Panc1 (cell line): Measurements from ENCODE around the gene LRRC9. TPM values are rescaled to one million over a fixed set of nuclear protein-coding genes. Genes with fewer than 3 reads are reported as not detected.

Experiments used
- ATAC-seq: fragments of 200-7000 bp; cut with Tn5 transposase; 2 replicates; pipeline ENCODE4 v1.9.1; 2020; ENCODE audit warnings: mild to moderate bottlenecking, moderate library complexity
- BruUV-seq: library from RNA; stranded (reverse); fragments of 400-500 nt; replicated peaks from 2 replicates; lab custom pipeline; 2021; lab: Mats Ljungman, UMichigan
- CTCF ChIA-PET: fragments of 300-600 bp; sonication (Branson Sonifier 250); formaldehyde crosslinking; loops from one replicate; lab custom pipeline; 2022; ENCODE audit warnings: antibody characterized with exemption; lab: Charles Lee
- POLR2A ChIA-PET: fragments of 300-600 bp; sonication (Branson Sonifier 250); formaldehyde crosslinking; loops from one replicate; lab custom pipeline; 2022; ENCODE audit warnings: antibody characterized with exemption; lab: Charles Lee
- DNase-seq: peaks from one replicate; pipeline ENCODE4 v3.0.0-alpha.2; 2010; ENCODE audit warnings: low read depth, low spot score
- H3K27ac ChIP-seq: 2 replicates; pipeline ENCODE4 v1.5.1; 2011; ENCODE audit warnings: mild to moderate bottlenecking, low read length, inconsistent platforms
- H3K27me3 ChIP-seq: fragments of 200-500 bp; sonication (Bioruptor generic); 2 replicates; pipeline ENCODE4 v1.6.0; 2014; ENCODE audit warnings: low read length, inconsistent platforms; ENCODE audit not compliant: control insufficient read depth, insufficient read depth
- H3K36me3 ChIP-seq: fragments of 200-500 bp; sonication (Bioruptor generic); 2 replicates; pipeline ENCODE4 v1.5.1; 2014; ENCODE audit warnings: inconsistent platforms, mild to moderate bottlenecking, low read length, moderate library complexity; ENCODE audit not compliant: control insufficient read depth, insufficient read depth
- H3K4me1 ChIP-seq: 2 replicates; pipeline ENCODE4 v1.5.1; 2011; ENCODE audit warnings: inconsistent platforms, mild to moderate bottlenecking, low read length, moderate library complexity; ENCODE audit not compliant: control insufficient read depth, insufficient read depth
- H3K4me3 ChIP-seq, 2 experiments: 2 replicates each; pipeline ENCODE4 v1.5.1; 2011 to 2012; ENCODE audit warnings: low read depth in 2 of 2, low read length in 2 of 2, mild to moderate bottlenecking in 2 of 2, inconsistent platforms in 1 of 2, moderate library complexity in 1 of 2
- H3K9me3 ChIP-seq: fragments of 200-500 bp; sonication (Bioruptor generic); 2 replicates; pipeline ENCODE4 v1.5.1; 2014; ENCODE audit warnings: low read depth, mild to moderate bottlenecking, inconsistent platforms, low read length, moderate library complexity; ENCODE audit not compliant: control insufficient read depth, insufficient read depth
- POLR2AphosphoS5 ChIP-seq: IDR thresholded peaks from 2 replicates; pipeline ENCODE4 v1.6.1; 2012; ENCODE audit warnings: mild to moderate bottlenecking, low read depth, low read length, moderate library complexity
- REST ChIP-seq, 2 experiments: IDR thresholded peaks; 2 replicates each; pipeline ENCODE4 v1.6.1; 2011 to 2012; ENCODE audit warnings: low read depth in 2 of 2, control low read depth in 1 of 2, low read length in 1 of 2, mild to moderate bottlenecking in 1 of 2, moderate library complexity in 1 of 2; ENCODE audit not compliant: insufficient read depth in 1 of 2
- SIN3A ChIP-seq: IDR thresholded peaks from 2 replicates; pipeline ENCODE4 v1.6.1; 2012; ENCODE audit warnings: low read depth, mild to moderate bottlenecking, low read length, moderate library complexity, borderline replicate concordance; ENCODE audit not compliant: insufficient read depth
- TCF7L2 ChIP-seq: IDR thresholded peaks from 2 replicates; pipeline ENCODE4 v1.6.1; 2011; ENCODE audit warnings: mild to moderate bottlenecking, low read depth, low read length, inconsistent platforms
- in situ Hi-C: cut with HindIII; loops from 2 replicates; pipeline ENCODE4 v1.10.0; 2016; ENCODE audit warnings: low sequenced_read_pairs, low pct_unique_long_range_greater_than_20kb
- intact Hi-C: fragments of 100-400 bp; cut with micrococcal nuclease; formaldehyde crosslinking; loops from one replicate; pipeline ENCODE4 v1.10.0; 2022; ENCODE audit not compliant: unreplicated experiment
- total RNA-seq: library from RNA; stranded (reverse); gene quantifications from one replicate; pipeline ENCODE4 v1.2.1, GENCODE V29; 2021; ENCODE audit not compliant: unreplicated experiment
- TF ChIP-seq, protein P1 (sequence below): fragments of 450-650 bp; IDR thresholded peaks from 2 replicates; pipeline ENCODE4 v1.5.1; 2017; ENCODE audit warnings: mild to moderate bottlenecking

LRRC9 gene
- total RNA-seq, 1 experiment from 2014 or later: not detected

DNA sequence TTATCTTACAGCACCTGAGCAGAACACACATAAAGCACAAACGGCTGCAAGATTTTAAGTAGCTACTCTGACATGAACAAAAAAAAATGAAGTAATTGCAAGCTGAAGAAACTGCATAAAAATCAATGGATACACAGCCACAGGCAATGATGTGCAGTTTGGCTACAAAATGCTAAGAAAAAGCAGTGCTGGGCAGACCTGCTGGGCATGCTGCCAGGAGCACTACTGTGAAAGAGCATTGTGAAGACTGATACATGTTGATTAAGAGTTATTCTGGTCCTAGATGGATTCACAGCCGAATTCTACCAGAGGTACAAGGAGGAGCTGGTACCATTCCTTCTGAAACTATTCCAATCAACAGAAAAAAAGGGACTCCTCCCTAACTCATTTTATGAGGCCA, 29.3 kb upstream of the LRRC9 start:
- CTCF ChIA-PET: no interaction called here
- in situ Hi-C loops (no loop called here), intact Hi-C loops (loop anchor here (10.0 kb wide), 1 partner anchor 176 kb away; no protein-coding TSS in a partner anchor)
- Histone ChIP-seq H3K4me1 (no peaks in the 10 kb centered on the region), H3K36me3 (no peaks in the 10 kb centered on the region), H3K4me3 (no peak overlapping the region), H3K27me3 (no peaks in the 10 kb centered on the region), H3K9me3 (no peaks in the 10 kb centered on the region), H3K27ac (no peak overlapping the region)
- TF ChIP-seq, protein P1, sequence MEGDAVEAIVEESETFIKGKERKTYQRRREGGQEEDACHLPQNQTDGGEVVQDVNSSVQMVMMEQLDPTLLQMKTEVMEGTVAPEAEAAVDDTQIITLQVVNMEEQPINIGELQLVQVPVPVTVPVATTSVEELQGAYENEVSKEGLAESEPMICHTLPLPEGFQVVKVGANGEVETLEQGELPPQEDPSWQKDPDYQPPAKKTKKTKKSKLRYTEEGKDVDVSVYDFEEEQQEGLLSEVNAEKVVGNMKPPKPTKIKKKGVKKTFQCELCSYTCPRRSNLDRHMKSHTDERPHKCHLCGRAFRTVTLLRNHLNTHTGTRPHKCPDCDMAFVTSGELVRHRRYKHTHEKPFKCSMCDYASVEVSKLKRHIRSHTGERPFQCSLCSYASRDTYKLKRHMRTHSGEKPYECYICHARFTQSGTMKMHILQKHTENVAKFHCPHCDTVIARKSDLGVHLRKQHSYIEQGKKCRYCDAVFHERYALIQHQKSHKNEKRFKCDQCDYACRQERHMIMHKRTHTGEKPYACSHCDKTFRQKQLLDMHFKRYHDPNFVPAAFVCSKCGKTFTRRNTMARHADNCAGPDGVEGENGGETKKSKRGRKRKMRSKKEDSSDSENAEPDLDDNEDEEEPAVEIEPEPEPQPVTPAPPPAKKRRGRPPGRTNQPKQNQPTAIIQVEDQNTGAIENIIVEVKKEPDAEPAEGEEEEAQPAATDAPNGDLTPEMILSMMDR: no peak
- TF ChIP-seq TCF7L2 (no peak), POLR2AphosphoS5 (no peak), SIN3A (no peak), REST (IDR thresholded peaks at IDR 0.05; ENCODE audit: insufficient read depth in 1 of 2, low read depth in 2 of 2, low read length in 1 of 2) (no peak)
- no peak for ATAC-seq
- POLR2A ChIA-PET: no interaction called here
- no peak for DNase-seq
- no TSS peak for BruUV-seq

- DNase-seq (no peak), ATAC-seq (no peak)
- in situ Hi-C loops (no loop called here), intact Hi-C loops (loop anchor here (5.0 to 10.0 kb wide), 2 partner anchors 181 to 263 kb away; no protein-coding TSS in a partner anchor)
- POLR2A ChIA-PET: no interaction called here
- Histone ChIP-seq H3K36me3 (no peaks in the 10 kb centered on the region), H3K27ac (no peak overlapping the region), H3K4me1 (no peaks in the 10 kb centered on the region), H3K4me3 (no peak overlapping the region), H3K27me3 (no peaks in the 10 kb centered on the region), H3K9me3 (no peaks in the 10 kb centered on the region)
- CTCF ChIA-PET: no interaction called here
- no peak for TF ChIP-seq REST (IDR thresholded peaks at IDR 0.05; ENCODE audit: insufficient read depth in 1 of 2, low read depth in 2 of 2, low read length in 1 of 2)
- TF ChIP-seq TCF7L2: no peak
- no peak for TF ChIP-seq POLR2AphosphoS5
- no peak for TF ChIP-seq SIN3A
- TF ChIP-seq, protein P1: no peak
- no TSS peak for BruUV-seq
Measured at GRCh38 chr14:59895721-59896120, 24.2 kb upstream of the LRRC9 start.
